Transverse colon (tissue), 4 donors: ENCODE results near the gene RNF121. TPM values are rescaled to one million over a fixed set of nuclear protein-coding genes. Genes with fewer than 3 reads are reported as not detected.
A peak's percentile ranks its signal among the peaks of the same experiment; 100 is the strongest.

Experiments
- DNase-seq: peaks from one replicate; pipeline ENCODE4 v3.0.0-alpha.2; 2019
- H3K27ac ChIP-seq, 4 donors: fragments of 200-600 bp; sonication (generic); 2 replicates each; pipeline ENCODE4 v1.5.1; 2016 to 2018; ENCODE audit warnings: inconsistent platforms in 4 of 4
- H3K27me3 ChIP-seq: fragments of 200-600 bp; sonication (generic); 2 replicates; pipeline ENCODE4 v1.5.1; 2017; ENCODE audit warnings: inconsistent platforms
- H3K36me3 ChIP-seq, 4 donors: fragments of 200-600 bp; sonication (generic); 2 replicates each; pipeline ENCODE4 v1.5.1; 2017 to 2019; ENCODE audit warnings: inconsistent platforms in 4 of 4
- H3K4me1 ChIP-seq, 4 donors: fragments of 200-600 bp; sonication (generic); 2 replicates each; pipeline ENCODE4 v1.5.1; 2017 to 2020; ENCODE audit warnings: inconsistent platforms in 4 of 4
- H3K4me3 ChIP-seq, 4 donors: fragments of 200-600 bp; sonication (generic); 1 replicate in 1 of 4; 2 replicates in 3 of 4; pipeline versions ENCODE4 v1.5.1 to v1.6.1; 2017 to 2019; ENCODE audit warnings: inconsistent platforms in 4 of 4
- H3K9me3 ChIP-seq, 2 donors: fragments of 200-600 bp; sonication (generic); 2 replicates each; pipeline ENCODE4 v1.5.1; 2017 to 2019; ENCODE audit warnings: inconsistent platforms in 2 of 2
- CTCF ChIP-seq, 5 experiments: fragments of 200-600 bp in 3 of 5; fragments of 450-650 bp in 2 of 5; sonication (generic) in 3 of 5; IDR thresholded peaks; 1 replicate in 2 of 5; 2 replicates in 3 of 5; pipeline ENCODE4 v1.5.1; 2016 to 2017; ENCODE audit warnings: antibody characterized with exemption in 5 of 5, inconsistent platforms in 3 of 5, mild to moderate bottlenecking in 2 of 5, moderate library complexity in 1 of 5
- EP300 ChIP-seq: sonication (generic); formaldehyde crosslinking; IDR thresholded peaks from one replicate; pipeline ENCODE4 v1.6.1; 2017; ENCODE audit warnings: antibody characterized with exemption, low read depth
- POLR2A ChIP-seq: fragments of 450-650 bp; IDR thresholded peaks from one replicate; pipeline ENCODE4 v1.6.1; 2016; ENCODE audit warnings: antibody characterized with exemption, mild to moderate bottlenecking, moderate library complexity
- POLR2AphosphoS5 ChIP-seq, 3 donors: sonication (generic); formaldehyde crosslinking; IDR thresholded peaks; one replicate each; pipeline ENCODE4 v1.6.1; 2016; ENCODE audit warnings: antibody characterized with exemption in 3 of 3
- WGBS, 2 donors: methylation state at CpG; one replicate each; pipeline ENCODE4 v1.1.5; 2018; ENCODE audit warnings: low coverage in 1 of 2; 5-methylcytosine and 5-hydroxymethylcytosine counted together
- in situ Hi-C, 4 donors: fragments of 200-750 bp; cut with MboI; loops; one replicate each; pipeline versions ENCODE4 v1.15.0 to v1.15.1; 2017; ENCODE audit warnings: low sequenced_read_pairs in 3 of 4, low pct_ligation_motif_present in 1 of 4, low pct_unique_long_range_greater_than_20kb in 1 of 4
- intact Hi-C: fragments of 100-400 bp; cut with DNase I; formaldehyde crosslinking; loops from one replicate; pipeline ENCODE4 v1.15.1; 2023; ENCODE audit warnings: low total_unique reads
- total RNA-seq, 4 donors: library from RNA; depleted of rRNA; stranded (reverse); fragments of >200 nt; gene quantifications; one replicate each; pipeline ENCODE4 v1.1.0, GENCODE V29; 2016

RNF121 gene
- total RNA-seq, 4 donors from 2014 or later = 9.7 to 38.6 (median 31.4) TPM

GRCh38 chr11:71994786-71995185, 65.9 kb downstream of the RNF121 start:
- peaks cover 0 to 15% (median 9%) of the 10 kb centered on the region in 4 donors for H3K4me1 ChIP-seq
- H3K36me3 ChIP-seq = peaks cover 0 to 10% (median 0%) of the 10 kb centered on the region in 4 donors
- 78% methylated on average over 3 of the region's 3 CpGs; no CpG with 5 or more reads in 1 of the 2 donors for WGBS, 2 donors
- in situ Hi-C loops (loop anchor here in 3 of 4 donors (25.0 kb wide), 1 partner anchor 418 kb away; no protein-coding TSS in a partner anchor), intact Hi-C loops (no loop called here)
- DNase-seq = no peak
- H3K4me3 ChIP-seq = no peak overlapping the region
- H3K27ac ChIP-seq = no peak overlapping the region
- no peaks in the 10 kb centered on the region for H3K9me3 ChIP-seq
- H3K27me3 ChIP-seq = no peaks in the 10 kb centered on the region
- TF ChIP-seq POLR2A = no peak
- no peak for TF ChIP-seq CTCF (IDR thresholded peaks at IDR 0.05)
- TF ChIP-seq EP300 = no peak
- no peak for TF ChIP-seq POLR2AphosphoS5 (IDR thresholded peaks at IDR 0.05)

- Histone ChIP-seq H3K27me3 (no peaks in the 10 kb centered on the region), H3K27ac (no peak overlapping the region), H3K9me3 (no peaks in the 10 kb centered on the region), H3K36me3 (peaks cover 0 to 7% (median 0%) of the 10 kb centered on the region in 4 donors), H3K4me1 (peaks cover 4 to 25% (median 13%) of the 10 kb centered on the region in 4 donors), H3K4me3 (no peak overlapping the region)
- intact Hi-C loops (no loop called here), in situ Hi-C loops (loop anchor here in 3 of 4 donors (25.0 kb wide), 1 partner anchor 416 kb away; no protein-coding TSS in a partner anchor)
- no peak for TF ChIP-seq EP300
- TF ChIP-seq POLR2A = no peak
- TF ChIP-seq CTCF (IDR thresholded peaks at IDR 0.05) = no peak
- no peak for TF ChIP-seq POLR2AphosphoS5 (IDR thresholded peaks at IDR 0.05)
- 90% methylated on average over 3 of the region's 3 CpGs; no CpG with 5 or more reads in 1 of the 2 donors for WGBS, 2 donors
- DNase-seq = no peak
Observed at GRCh38 chr11:71995726-71996291, 67.0 kb downstream of the RNF121 start.

- Histone ChIP-seq H3K27me3 (no peaks in the 10 kb centered on the region), H3K36me3 (no peaks in the 10 kb centered on the region), H3K4me1 (peaks cover 4 to 26% (median 13%) of the 10 kb centered on the region in 4 donors), H3K27ac (no peak overlapping the region), H3K4me3 (no peak overlapping the region), H3K9me3 (no peaks in the 10 kb centered on the region)
- intact Hi-C loops (no loop called here), in situ Hi-C loops (loop anchor here in 3 of 4 donors (25.0 kb wide), 1 partner anchor 416 kb away; no protein-coding TSS in a partner anchor)
- no peak for TF ChIP-seq POLR2A
- no peak for TF ChIP-seq POLR2AphosphoS5 (IDR thresholded peaks at IDR 0.05)
- TF ChIP-seq CTCF (IDR thresholded peaks at IDR 0.05) = no peak
- no peak for TF ChIP-seq EP300
- no peak for DNase-seq
- 92% methylated on average over 3 of the region's 4 CpGs; no CpG with 5 or more reads in 1 of the 2 donors for WGBS, 2 donors
Observed at GRCh38 chr11:71996517-71996916, 67.7 kb downstream of the RNF121 start.

- peak; percentile 30 for DNase-seq
- no peak for TF ChIP-seq EP300
- TF ChIP-seq POLR2AphosphoS5 (IDR thresholded peaks at IDR 0.05) = no peak
- TF ChIP-seq POLR2A = no peak
- no peaks in the 10 kb centered on the region for H3K36me3 ChIP-seq
- H3K27ac ChIP-seq = no peak overlapping the region
- peaks cover 4 to 26% (median 13%) of the 10 kb centered on the region in 4 donors for H3K4me1 ChIP-seq
- in situ Hi-C loops (loop anchor here in 3 of 4 donors (25.0 kb wide), 1 partner anchor 415 kb away; no protein-coding TSS in a partner anchor), intact Hi-C loops (no loop called here)
- WGBS, 2 donors = 81% methylated on average over 8 of the region's 8 CpGs; no CpG with 5 or more reads in 1 of the 2 donors
- no peak overlapping the region for H3K4me3 ChIP-seq
- H3K9me3 ChIP-seq = no peaks in the 10 kb centered on the region
- no peaks in the 10 kb centered on the region for H3K27me3 ChIP-seq
Observed at GRCh38 chr11:71996946-71997345, 68.1 kb downstream of the RNF121 start.
